ENCODE results near the gene RFX2.

DNA sequence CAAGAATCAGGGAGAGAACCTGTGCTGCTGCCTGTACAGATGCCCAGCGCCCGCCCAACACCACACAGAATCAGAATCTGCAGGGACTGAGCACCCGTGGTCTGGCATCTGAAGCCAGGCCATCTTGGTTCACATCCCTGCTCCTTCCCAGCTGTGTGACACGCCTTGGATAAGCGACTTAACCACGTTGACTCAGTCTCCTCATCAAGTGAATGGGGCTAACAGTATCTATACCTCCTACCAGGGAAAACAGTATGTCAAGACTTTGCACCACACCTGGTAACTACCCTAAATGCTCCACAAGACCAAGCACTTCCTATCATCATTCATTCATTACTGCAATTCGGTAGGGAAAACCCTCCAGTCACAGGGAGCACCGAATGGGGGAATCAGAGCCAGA, 133.5 kb downstream of the RFX2 start:
- TF ChIP-seq, protein P1, sequence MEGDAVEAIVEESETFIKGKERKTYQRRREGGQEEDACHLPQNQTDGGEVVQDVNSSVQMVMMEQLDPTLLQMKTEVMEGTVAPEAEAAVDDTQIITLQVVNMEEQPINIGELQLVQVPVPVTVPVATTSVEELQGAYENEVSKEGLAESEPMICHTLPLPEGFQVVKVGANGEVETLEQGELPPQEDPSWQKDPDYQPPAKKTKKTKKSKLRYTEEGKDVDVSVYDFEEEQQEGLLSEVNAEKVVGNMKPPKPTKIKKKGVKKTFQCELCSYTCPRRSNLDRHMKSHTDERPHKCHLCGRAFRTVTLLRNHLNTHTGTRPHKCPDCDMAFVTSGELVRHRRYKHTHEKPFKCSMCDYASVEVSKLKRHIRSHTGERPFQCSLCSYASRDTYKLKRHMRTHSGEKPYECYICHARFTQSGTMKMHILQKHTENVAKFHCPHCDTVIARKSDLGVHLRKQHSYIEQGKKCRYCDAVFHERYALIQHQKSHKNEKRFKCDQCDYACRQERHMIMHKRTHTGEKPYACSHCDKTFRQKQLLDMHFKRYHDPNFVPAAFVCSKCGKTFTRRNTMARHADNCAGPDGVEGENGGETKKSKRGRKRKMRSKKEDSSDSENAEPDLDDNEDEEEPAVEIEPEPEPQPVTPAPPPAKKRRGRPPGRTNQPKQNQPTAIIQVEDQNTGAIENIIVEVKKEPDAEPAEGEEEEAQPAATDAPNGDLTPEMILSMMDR (IDR thresholded peaks at IDR 0.05; ENCODE audit: low read depth, low read length, poor library complexity, severe bottlenecking): no peak
- no peak for TF ChIP-seq EZH2phosphoT487 (IDR thresholded peaks at IDR 0.05; ENCODE audit: borderline replicate concordance, low read length)

All from DOHH2 (cell line).